Mammary epithelial cell (primary cell): Measurements from ENCODE around the gene ASMT.

Source experiments
- CTCF ChIP-seq, 2 donors: IDR thresholded peaks in 1 of 2; conservative IDR thresholded peaks in 1 of 2; 2 replicates each; pipeline ENCODE4 v1.5.1; 2011 to 2012; ENCODE audit warnings: inconsistent platforms in 2 of 2, low read length in 2 of 2, mild to moderate bottlenecking in 2 of 2, control low read depth in 1 of 2, low read depth in 1 of 2; ENCODE audit not compliant: insufficient read depth in 1 of 2; ENCODE audit errors: extremely low read depth in 1 of 2
- EZH2 ChIP-seq: IDR thresholded peaks from 2 replicates; pipeline ENCODE4 v1.6.1; 2012; ENCODE audit warnings: low read length, inconsistent platforms, borderline replicate concordance

DNA sequence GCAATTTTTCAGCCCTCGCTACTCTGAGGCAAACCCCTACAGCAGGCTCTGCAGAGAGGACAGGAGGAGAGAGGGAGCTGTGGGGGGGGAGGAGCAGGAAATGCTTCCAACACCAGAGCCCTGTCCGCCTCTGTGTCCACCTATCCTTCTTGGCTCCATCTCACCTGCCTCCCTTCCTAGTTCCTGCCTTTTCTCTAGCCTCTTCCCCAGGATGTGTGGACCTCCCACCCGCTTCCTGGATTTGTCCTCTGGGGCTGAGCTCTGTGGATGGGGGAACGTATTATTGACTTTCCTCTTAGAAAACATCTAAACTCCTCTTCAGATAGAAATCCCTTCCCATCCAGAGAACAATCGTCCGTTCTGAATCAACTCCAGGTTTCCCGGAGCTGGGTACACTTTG lies 14.4 kb downstream of the ASMT start:
- TF ChIP-seq CTCF (conservative IDR thresholded peaks at IDR 0.05 in 1 of 2, IDR thresholded peaks at IDR 0.05 in 1 of 2; ENCODE audit: extremely low read depth in 1 of 2, insufficient read depth in 1 of 2, low read depth in 1 of 2, low read length in 2 of 2), result no peak
- TF ChIP-seq EZH2, result no peak
